HUES48 (cell line): ENCODE measurements around the gene C4orf50.

Experiments
- H3K27ac ChIP-seq: one replicate; pipeline ENCODE4 v1.7.0; 2013; ENCODE audit warnings: low read depth, low read length, inconsistent platforms
- H3K27me3 ChIP-seq: 2 replicates; pipeline ENCODE4 v1.6.1; 2013; ENCODE audit warnings: mild to moderate bottlenecking, low read length; ENCODE audit not compliant: control insufficient read depth, insufficient read depth
- H3K36me3 ChIP-seq: 2 replicates; pipeline ENCODE4 v1.6.1; 2013; ENCODE audit warnings: low read length; ENCODE audit not compliant: control insufficient read depth, insufficient read depth
- H3K4me1 ChIP-seq: 2 replicates; pipeline ENCODE4 v1.6.1; 2013; ENCODE audit warnings: mild to moderate bottlenecking, low read length; ENCODE audit not compliant: control insufficient read depth, insufficient read depth
- H3K4me3 ChIP-seq: 2 replicates; pipeline ENCODE4 v1.5.1; 2013; ENCODE audit warnings: mild to moderate bottlenecking, low read depth, low read length
- H3K9ac ChIP-seq: 2 replicates; pipeline ENCODE4 v1.6.1; 2013; ENCODE audit warnings: mild to moderate bottlenecking, low read depth, low read length, moderate library complexity
- H3K9me3 ChIP-seq: 2 replicates; pipeline ENCODE4 v1.6.1; 2013; ENCODE audit warnings: low read length; ENCODE audit not compliant: control insufficient read depth, insufficient read depth

The C4orf50 gene

GRCh38 chr4:5992171-5992827 lies 25.9 kb downstream of the C4orf50 start:
- Histone ChIP-seq H3K27ac (no peak overlapping the region), H3K9ac (no peak overlapping the region), H3K9me3 (no peaks in the 10 kb centered on the region), H3K4me1 (no peaks in the 10 kb centered on the region), H3K27me3 (no peaks in the 10 kb centered on the region; the same call in 1 of the 2 replicates), H3K4me3 (no peak overlapping the region), H3K36me3 (no peaks in the 10 kb centered on the region)

- H3K9ac ChIP-seq = no peak overlapping the region
- H3K27ac ChIP-seq = no peak overlapping the region
- H3K9me3 ChIP-seq = no peaks in the 10 kb centered on the region
- no peaks in the 10 kb centered on the region for H3K36me3 ChIP-seq
- no peaks in the 10 kb centered on the region; the same call in 1 of the 2 replicates for H3K27me3 ChIP-seq
- no peak overlapping the region for H3K4me3 ChIP-seq
- H3K4me1 ChIP-seq = no peaks in the 10 kb centered on the region
Observed at GRCh38 chr4:5991405-5991804, 26.8 kb downstream of the C4orf50 start.

- Histone ChIP-seq H3K27me3 (no peaks in the 10 kb centered on the region), H3K27ac (no peak overlapping the region), H3K9ac (no peak overlapping the region), H3K9me3 (no peaks in the 10 kb centered on the region), H3K4me3 (no peak overlapping the region), H3K36me3 (no peaks in the 10 kb centered on the region), H3K4me1 (no peaks in the 10 kb centered on the region)
Observed at GRCh38 chr4:5990446-5991160, 27.6 kb downstream of the C4orf50 start.

- H3K9ac ChIP-seq = no peak overlapping the region
- H3K4me1 ChIP-seq = no peaks in the 10 kb centered on the region
- no peak overlapping the region for H3K4me3 ChIP-seq
- no peak overlapping the region for H3K27ac ChIP-seq
- H3K9me3 ChIP-seq = no peaks in the 10 kb centered on the region; the same call in 1 of the 2 replicates
- H3K36me3 ChIP-seq = no peaks in the 10 kb centered on the region
- no peaks in the 10 kb centered on the region for H3K27me3 ChIP-seq
Observed at GRCh38 chr4:5989236-5990225, 28.7 kb downstream of the C4orf50 start.

GRCh38 chr4:5988086-5988845 lies 30.0 kb downstream of the C4orf50 start:
- H3K27me3 ChIP-seq = no peaks in the 10 kb centered on the region
- no peaks in the 10 kb centered on the region for H3K36me3 ChIP-seq
- no peaks in the 10 kb centered on the region for H3K4me1 ChIP-seq
- H3K4me3 ChIP-seq = no peak overlapping the region
- H3K9ac ChIP-seq = no peak overlapping the region
- H3K9me3 ChIP-seq = peaks cover 8% of the 10 kb centered on the region
- no peak overlapping the region for H3K27ac ChIP-seq

- no peaks in the 10 kb centered on the region for H3K36me3 ChIP-seq
- H3K9ac ChIP-seq = no peak overlapping the region
- H3K9me3 ChIP-seq = peaks cover 8% of the 10 kb centered on the region
- H3K27me3 ChIP-seq = no peaks in the 10 kb centered on the region
- no peak overlapping the region for H3K27ac ChIP-seq
- no peaks in the 10 kb centered on the region for H3K4me1 ChIP-seq
- no peak overlapping the region for H3K4me3 ChIP-seq
Observed at GRCh38 chr4:5984843-5985242, 33.4 kb downstream of the C4orf50 start.

- H3K36me3 ChIP-seq = no peaks in the 10 kb centered on the region
Observed at GRCh38 chr4:5982156-5982973, 35.9 kb downstream of the C4orf50 start.

GRCh38 chr4:5980436-5981155 lies 37.6 kb downstream of the C4orf50 start:
- Histone ChIP-seq H3K27me3 (no peaks in the 10 kb centered on the region), H3K36me3 (no peaks in the 10 kb centered on the region), H3K4me3 (no peak overlapping the region), H3K27ac (no peak overlapping the region), H3K4me1 (no peaks in the 10 kb centered on the region), H3K9me3 (peaks cover 8% of the 10 kb centered on the region), H3K9ac (no peak overlapping the region)

More at GRCh38 chr4:5982156-5982973, 35.9 kb downstream of the C4orf50 start:
- Histone ChIP-seq H3K9me3 (peaks cover 8% of the 10 kb centered on the region), H3K27ac (no peak overlapping the region), H3K4me3 (no peak overlapping the region), H3K4me1 (no peaks in the 10 kb centered on the region), H3K27me3 (no peaks in the 10 kb centered on the region), H3K9ac (no peak overlapping the region)

- no peak overlapping the region for H3K9ac ChIP-seq
- H3K36me3 ChIP-seq = no peaks in the 10 kb centered on the region
- no peaks in the 10 kb centered on the region for H3K27me3 ChIP-seq
- peaks cover 8% of the 10 kb centered on the region for H3K9me3 ChIP-seq
- H3K4me1 ChIP-seq = no peaks in the 10 kb centered on the region
- no peak overlapping the region for H3K27ac ChIP-seq
- no peak overlapping the region for H3K4me3 ChIP-seq
Observed at GRCh38 chr4:5979981-5980380, 38.2 kb downstream of the C4orf50 start.
